ENCODE data around the gene CTSD.

DNA sequence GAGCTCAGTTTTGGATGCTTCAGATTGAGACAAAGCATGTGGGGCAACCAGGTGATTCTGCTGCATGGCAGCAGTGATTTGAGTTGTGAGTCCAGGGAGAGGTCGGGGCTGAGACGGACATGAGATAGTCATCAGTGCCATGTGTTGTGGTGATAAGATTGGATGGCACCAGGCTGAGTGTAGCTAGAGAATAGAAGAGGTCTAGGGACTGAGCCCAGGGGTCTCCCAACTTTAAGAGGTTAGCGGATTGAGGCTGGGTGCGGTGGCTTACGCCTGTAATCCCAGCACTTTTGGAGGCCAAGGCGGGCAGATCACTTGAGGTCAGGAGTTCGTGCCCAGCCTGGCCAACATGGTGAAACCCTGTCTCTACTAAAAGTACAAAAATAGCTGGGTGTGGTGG is 6.3 kb upstream of the CTSD start:
- TF ChIP-seq, protein P1, sequence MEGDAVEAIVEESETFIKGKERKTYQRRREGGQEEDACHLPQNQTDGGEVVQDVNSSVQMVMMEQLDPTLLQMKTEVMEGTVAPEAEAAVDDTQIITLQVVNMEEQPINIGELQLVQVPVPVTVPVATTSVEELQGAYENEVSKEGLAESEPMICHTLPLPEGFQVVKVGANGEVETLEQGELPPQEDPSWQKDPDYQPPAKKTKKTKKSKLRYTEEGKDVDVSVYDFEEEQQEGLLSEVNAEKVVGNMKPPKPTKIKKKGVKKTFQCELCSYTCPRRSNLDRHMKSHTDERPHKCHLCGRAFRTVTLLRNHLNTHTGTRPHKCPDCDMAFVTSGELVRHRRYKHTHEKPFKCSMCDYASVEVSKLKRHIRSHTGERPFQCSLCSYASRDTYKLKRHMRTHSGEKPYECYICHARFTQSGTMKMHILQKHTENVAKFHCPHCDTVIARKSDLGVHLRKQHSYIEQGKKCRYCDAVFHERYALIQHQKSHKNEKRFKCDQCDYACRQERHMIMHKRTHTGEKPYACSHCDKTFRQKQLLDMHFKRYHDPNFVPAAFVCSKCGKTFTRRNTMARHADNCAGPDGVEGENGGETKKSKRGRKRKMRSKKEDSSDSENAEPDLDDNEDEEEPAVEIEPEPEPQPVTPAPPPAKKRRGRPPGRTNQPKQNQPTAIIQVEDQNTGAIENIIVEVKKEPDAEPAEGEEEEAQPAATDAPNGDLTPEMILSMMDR (IDR thresholded peaks at IDR 0.05) = no peak
- no peak for TF ChIP-seq POLR2A (IDR thresholded peaks at IDR 0.05)
- no peak for TF ChIP-seq EP300 (IDR thresholded peaks at IDR 0.05)
